A549 (cell line): ENCODE data around the gene SCAMP2. TPM values are rescaled to one million over a fixed set of nuclear protein-coding genes. Genes with fewer than 3 reads are reported as not detected.

Experiments used
- ATAC-seq, 2 experiments: fragments of 200-7000 bp in 1 of 2; fragments of >200 bp in 1 of 2; cut with Nextera tagmentation in 1 of 2; cut with Tn5 transposase in 1 of 2; 3 replicates each; pipeline versions ENCODE4 v1.8.0 to v1.9.1; 2018 to 2020; ENCODE audit warnings: mild to moderate bottlenecking in 1 of 2, moderate library complexity in 1 of 2
- CTCF ChIA-PET: fragments of 300-600 bp; sonication (Branson Sonifier 250); formaldehyde crosslinking; extraction: SDS; loops from one replicate; lab custom pipeline; 2021; ENCODE audit warnings: antibody characterized with exemption, inconsistent platforms; lab: Yijun Ruan, JAX
- POLR2A ChIA-PET: fragments of 350-600 bp; formaldehyde crosslinking; extraction: SDS; loops from one replicate; lab custom pipeline; 2021; ENCODE audit warnings: antibody characterized with exemption, inconsistent platforms; lab: Yijun Ruan, JAX
- DNase-seq, 2 experiments: peaks; one replicate each; pipeline versions ENCODE4 v3.0.0 to v3.0.0-alpha.2; 2011 to 2016; ENCODE audit warnings: low read depth in 1 of 2, low spot score in 1 of 2
- FAIRE-seq: peaks from 2 replicates; lab custom pipeline; 2011; peaks lifted over from hg19 to GRCh38; lab: Jason Lieb, UNC
- H3K27ac ChIP-seq, 2 experiments: fragments of >200 bp; sonication (Bioruptor Twin); formaldehyde crosslinking; 3 replicates each; pipeline ENCODE4 v1.5.1; 2016 to 2017
- H3K4me1 ChIP-seq: fragments of >200 bp; sonication (Bioruptor Twin); formaldehyde crosslinking; 3 replicates; pipeline ENCODE4 v1.6.1; 2016
- H3K4me2 ChIP-seq: fragments of >200 bp; sonication (Bioruptor Twin); formaldehyde crosslinking; 3 replicates; pipeline ENCODE4 v1.6.1; 2016
- H3K4me3 ChIP-seq: fragments of >200 bp; sonication (Bioruptor Twin); formaldehyde crosslinking; 3 replicates; pipeline ENCODE4 v1.5.1; 2016
- H3K9me3 ChIP-seq: fragments of >200 bp; sonication (Bioruptor Twin); formaldehyde crosslinking; 3 replicates; pipeline ENCODE4 v1.6.1; 2016
- ATOH8 ChIP-seq: fragments of 250-450 bp; sonication (Bioruptor Pico); IDR thresholded peaks from 2 replicates; pipeline ENCODE4 v1.5.0; 2020; ENCODE audit warnings: low read depth, mild to moderate bottlenecking, moderate library complexity
- BCL3 ChIP-seq: fragments of >200 bp; sonication (Bioruptor Twin); formaldehyde crosslinking; IDR thresholded peaks from 3 replicates; pipeline ENCODE4 v1.6.1; 2016
- CEBPB ChIP-seq, 2 experiments: fragments of >200 bp in 1 of 2; sonication (Bioruptor Twin) in 1 of 2; formaldehyde crosslinking in 1 of 2; IDR thresholded peaks; 2 replicates each; pipeline ENCODE4 v1.6.1; 2012 to 2016
- CHD2 ChIP-seq: fragments of 150-350 bp; IDR thresholded peaks from 2 replicates; pipeline ENCODE4 v1.6.1; 2014; ENCODE audit warnings: low read length; ENCODE audit not compliant: partially characterized antibody
- E2F6 ChIP-seq: IDR thresholded peaks from 2 replicates; pipeline ENCODE4 v1.6.1; 2012; ENCODE audit warnings: low read depth, borderline replicate concordance
- EHF ChIP-seq: fragments of 250-450 bp; sonication (Bioruptor Pico); IDR thresholded peaks from 2 replicates; pipeline ENCODE4 v1.5.0; 2020; ENCODE audit warnings: mild to moderate bottlenecking
- EP300 ChIP-seq, 2 experiments: fragments of >200 bp; sonication (Bioruptor Twin); formaldehyde crosslinking; IDR thresholded peaks; 2 replicates in 1 of 2; 3 replicates in 1 of 2; pipeline ENCODE4 v1.6.1; 2016 to 2017
- HDAC2 ChIP-seq: fragments of 200-600 bp; sonication (generic); IDR thresholded peaks from 2 replicates; pipeline ENCODE4 v1.6.1; 2016
- HMGXB4 ChIP-seq: fragments of 250-450 bp; sonication (Bioruptor Pico); IDR thresholded peaks from 2 replicates; pipeline ENCODE4 v1.5.0; 2021; ENCODE audit warnings: mild to moderate bottlenecking, moderate library complexity, borderline replicate concordance
- HOXB13 ChIP-seq: fragments of 250-450 bp; sonication (Bioruptor Pico); IDR thresholded peaks from 2 replicates; pipeline ENCODE4 v1.5.0; 2020; ENCODE audit warnings: low read depth, mild to moderate bottlenecking, moderate library complexity
- HOXB5 ChIP-seq: fragments of 250-450 bp; sonication (Bioruptor Pico); IDR thresholded peaks from 2 replicates; pipeline ENCODE4 v1.5.0; 2020; ENCODE audit warnings: mild to moderate bottlenecking, moderate library complexity
- JUN ChIP-seq, 2 experiments: fragments of >200 bp; sonication (Bioruptor Twin); formaldehyde crosslinking; IDR thresholded peaks; 2 replicates in 1 of 2; 3 replicates in 1 of 2; pipeline ENCODE4 v1.6.1; 2016 to 2017
- MAX ChIP-seq: IDR thresholded peaks from 2 replicates; pipeline ENCODE4 v1.6.1; 2012
- MAZ ChIP-seq: fragments of 150-350 bp; IDR thresholded peaks from 2 replicates; pipeline ENCODE4 v1.6.1; 2014; ENCODE audit warnings: antibody characterized with exemption, low read depth, low read length, borderline replicate concordance
- MYC ChIP-seq: IDR thresholded peaks from 2 replicates; pipeline ENCODE4 v1.6.1; 2012; ENCODE audit warnings: mild to moderate bottlenecking, inconsistent platforms, low read length, improper control_type of control experiment, borderline replicate concordance
- NFE2L2 ChIP-seq: fragments of 150-350 bp; conservative IDR thresholded peaks from 2 replicates; pipeline ENCODE4 v1.6.1; 2014; ENCODE audit warnings: low read length
- PBX3 ChIP-seq: IDR thresholded peaks from 2 replicates; pipeline ENCODE4 v1.6.1; 2012
- PHF8 ChIP-seq: fragments of 200-600 bp; sonication (generic); IDR thresholded peaks from 2 replicates; pipeline ENCODE4 v1.6.1; 2016; ENCODE audit warnings: low read depth, mild to moderate bottlenecking, antibody characterized with exemption, moderate library complexity, borderline replicate concordance
- POLR2A ChIP-seq: IDR thresholded peaks from 2 replicates; pipeline ENCODE4 v1.6.1; 2012; ENCODE audit warnings: mild to moderate bottlenecking, low read length
- WGBS: methylation state at CpG from one replicate; pipeline ENCODE4 v1.1.6; 2017; ENCODE audit errors: missing lambda C conversion rate; 5-methylcytosine and 5-hydroxymethylcytosine counted together
- polyA plus RNA-seq, 4 experiments: library from polyadenylated mRNA; depleted of rRNA in 3 of 4; stranded (reverse); fragments of >200 nt; fragmentation: RNase III in 1 of 4; extraction: RNeasy Plus Mini Kit Qiagen cat#74134 plus additional on column Dnase treatment in 1 of 4; gene quantifications; 2 replicates in 3 of 4; 3 replicates in 1 of 4; pipeline ENCODE4 v1.2.3, GENCODE V29; 2011 to 2017

Gene SCAMP2
- polyA plus RNA-seq, 2 of the 4 experiments (the other 2 are of a cell fraction) = 41.5 to 128 TPM

GRCh38 chr15:74890665-74890960, 17.4 kb upstream of the SCAMP2 start (continued):
- TF ChIP-seq PBX3 (no peak), NFE2L2 (no peak), MYC (no peak), CEBPB (IDR thresholded peaks at IDR 0.05) (no peak), EP300 (IDR thresholded peaks at IDR 0.05) (no peak)

GRCh38 chr15:74889883-74890664, 16.9 kb upstream of the SCAMP2 start, which contains the start of gene MPI:
TSS of gene MPI (plus strand) at chr15:74890042. CDS start at chr15:74890074, 32 bp downstream.
- TF ChIP-seq HMGXB4 (CRISPR knock-in tag) = no peak
- TF ChIP-seq BCL3 = peak; percentile 76; the same call in 2 of the 3 replicates
- no peak for TF ChIP-seq HDAC2
- peak; percentile 92 for TF ChIP-seq MAX
- 0 out of 2 replicates have a peak, but pooled peaks have one; percentile 67 for TF ChIP-seq HOXB5 (CRISPR knock-in tag)
- TF ChIP-seq POLR2A = peak; percentile 99
- peak; percentile 23 to 90; a peak in 4 of 5 replicates for TF ChIP-seq JUN (IDR thresholded peaks at IDR 0.05)
- TF ChIP-seq HOXB13 (CRISPR knock-in tag) = no peak
- TF ChIP-seq ATOH8 (CRISPR knock-in tag) = 0 out of 2 replicates have a peak, but pooled peaks have one; percentile 4
- TF ChIP-seq CHD2 = peak; percentile 4
- TF ChIP-seq MAZ = no peak; the same call in 1 of the 2 replicates
- TF ChIP-seq EHF (CRISPR knock-in tag) = no peak
- no peak for TF ChIP-seq E2F6
- peak; percentile 97; the same call in 1 of the 2 replicates for TF ChIP-seq PHF8
- ChIA-PET POLR2A (interaction anchor here (0.5 to 1.8 kb wide), 9 partner anchors 8 to 105 kb away, joined by 3 to 15 read pairs (median 4); partner anchors contain the start of genes COX5A and FAM219B), CTCF (interaction anchor here (1.0 to 9.2 kb wide), 5 partner anchors 11 to 121 kb away, joined by 3 to 92 read pairs (median 3); partner anchors contain the start of gene FAM219B)
- ATAC-seq = peak; percentile 96 to 99
- Histone ChIP-seq H3K4me3 (peak within 1 kb of the TSS; percentile 63), H3K4me2 (peak within 1 kb of the TSS; percentile 80), H3K4me1 (peaks cover 9% of the 10 kb centered on the region; the same call in 1 of the 3 replicates), H3K27ac (peak within 1 kb of the TSS; percentile 78 to 90), H3K9me3 (no peaks in the 10 kb centered on the region)
- peak; percentile 80 to 100 for DNase-seq
- FAIRE-seq = no peak
- WGBS = 8% methylated on average over 46 of the region's 47 CpGs
